ENCODE results near the gene GUF1. TPM values are rescaled to one million over a fixed set of nuclear protein-coding genes. Genes with fewer than 3 reads are reported as not detected.
"Not testable (repeated sequence)": the region's sequence is repeated elsewhere in the genome, so short reads cannot be mapped to it uniquely, and the experiment has no call there.

GUF1 gene
- total RNA-seq, 1 experiment from 2014 or later = 12.0 TPM

GRCh38 chr4:44701037-44701436, 22.8 kb downstream of the GUF1 start:
- DNase-seq (ENCODE audit: low spot score) = no peak

GRCh38 chr4:44704673-44705072, 26.5 kb downstream of the GUF1 start:
- DNase-seq (ENCODE audit: low spot score) = no peak

- DNase-seq (ENCODE audit: low spot score) = no peak
Measured at GRCh38 chr4:44713125-44713524, 34.9 kb downstream of the GUF1 start.

GRCh38 chr4:44716597-44716996, 38.4 kb downstream of the GUF1 start:
- no peak for DNase-seq (ENCODE audit: low spot score)

- no peak for DNase-seq (ENCODE audit: low spot score)
Measured at GRCh38 chr4:44720371-44720770, 42.2 kb downstream of the GUF1 start.

GRCh38 chr4:44722001-44722400, 43.8 kb downstream of the GUF1 start:
- no peak for DNase-seq (ENCODE audit: low spot score)

- no peak for DNase-seq (ENCODE audit: low spot score)
Measured at GRCh38 chr4:44725166-44725565, 46.9 kb downstream of the GUF1 start.

GRCh38 chr4:44725726-44726037, 47.5 kb downstream of the GUF1 start:
- no peak for DNase-seq (ENCODE audit: low spot score)

GRCh38 chr4:44726038-44726871, 48.0 kb downstream of the GUF1 start, which contains the start of gene GNPDA2:
GNPDA2 (minus strand) TSS chr4:44726556; CDS start chr4:44722207, 4,349 bp downstream.
- DNase-seq (ENCODE audit: low spot score) = peak; percentile 49

GRCh38 chr4:44727471-44727870, 49.3 kb downstream of the GUF1 start:
- DNase-seq (ENCODE audit: low spot score) = no peak

GRCh38 chr4:44728694-44729093, 50.5 kb downstream of the GUF1 start:
- DNase-seq (ENCODE audit: low spot score) = not testable (repeated sequence)

GRCh38 chr4:44736900-44737299, 58.7 kb downstream of the GUF1 start:
- DNase-seq (ENCODE audit: low spot score) = no peak

GRCh38 chr4:44738615-44739014, 60.4 kb downstream of the GUF1 start:
- DNase-seq (ENCODE audit: low spot score) = peak; percentile 31

- no peak for DNase-seq (ENCODE audit: low spot score)
Measured at GRCh38 chr4:44740201-44740600, 62.0 kb downstream of the GUF1 start.

Other genes starting within 250 kb of the GUF1 start
- not detected in 2 replicates for gene KCTD8, start 229.6 kb upstream of the GUF1 start, total RNA-seq (2014; rRNA removed; shearing (Covaris generic))
- not detected in 2 replicates for gene YIPF7, start 26.8 kb upstream of the GUF1 start, total RNA-seq (2014; rRNA removed; shearing (Covaris generic))
- 1.1 and 1.7 TPM in 2 replicates for gene GNPDA2, start 48.1 kb downstream of the GUF1 start, total RNA-seq (2014; rRNA removed; shearing (Covaris generic))

Measured in HT-29 (cell line).